Measurements from ENCODE around the gene B3GAT2. TPM values are rescaled to one million over a fixed set of nuclear protein-coding genes. Genes with fewer than 3 reads are reported as not detected.

B3GAT2 gene
- total and polyA plus RNA-seq, 8 donors, result 0.03 to 0.12 (median 0.05) TPM; not detected in 4

- no peak for TF ChIP-seq CTCF (IDR thresholded peaks at IDR 0.05)
- FAIRE-seq (no peak), ATAC-seq (no peak), DNase-seq (no peak)
- Histone ChIP-seq H3K4me1 (peaks cover 0 to 10% (median 0%) of the 10 kb centered on the region in 3 donors), H3K36me3 (no peaks in the 10 kb centered on the region), H3K9me3 (no peaks in the 10 kb centered on the region), H3K27me3 (no peaks in the 10 kb centered on the region), H3K4me3 (no peak overlapping the region), H3K27ac (no peak overlapping the region)
- intact Hi-C loops (cut with DNase I), result no loop called here
- 91 to 92% methylated on average over 4 of the region's 4 CpGs for WGBS, 2 donors
Measured at GRCh38 chr6:70819646-70820045, 137.2 kb downstream of the B3GAT2 start.

- no peak overlapping the region for H3K27ac ChIP-seq
- H3K36me3 ChIP-seq, result no peaks in the 10 kb centered on the region
- no peaks in the 10 kb centered on the region for H3K27me3 ChIP-seq
- 66 to 91% methylated on average over 3 of the region's 3 CpGs for WGBS, 2 donors
- no peaks in the 10 kb centered on the region for H3K9me3 ChIP-seq
- FAIRE-seq (no peak), DNase-seq (no peak), ATAC-seq (no peak)
- no peak for TF ChIP-seq CTCF (IDR thresholded peaks at IDR 0.05)
- H3K4me3 ChIP-seq, result no peak overlapping the region
- intact Hi-C loops (cut with DNase I), result no loop called here
- peaks cover 0 to 14% (median 0%) of the 10 kb centered on the region in 3 donors for H3K4me1 ChIP-seq
Measured at GRCh38 chr6:70813885-70814284, 143.0 kb downstream of the B3GAT2 start.

GRCh38 chr6:70811788-70812187 is 145.1 kb downstream of the B3GAT2 start:
- ATAC-seq (no peak), FAIRE-seq (no peak), DNase-seq (no peak)
- no peaks in the 10 kb centered on the region for H3K27me3 ChIP-seq
- WGBS, 2 donors, result 87 to 90% methylated on average over 6 of the region's 6 CpGs
- intact Hi-C loops (cut with DNase I), result no loop called here
- H3K36me3 ChIP-seq, result no peaks in the 10 kb centered on the region
- H3K9me3 ChIP-seq, result no peaks in the 10 kb centered on the region
- H3K4me1 ChIP-seq, result peaks cover 0 to 14% (median 0%) of the 10 kb centered on the region in 3 donors
- no peak for TF ChIP-seq CTCF (IDR thresholded peaks at IDR 0.05)
- no peak overlapping the region for H3K4me3 ChIP-seq
- no peak overlapping the region for H3K27ac ChIP-seq
